HG03196 (cell line): ENCODE data around the gene SIGLEC12.
"Not testable (repeated sequence)": the region's sequence is repeated elsewhere in the genome, so short reads cannot be mapped to it uniquely, and the experiment has no call there.

Experiments
- ATAC-seq: cut with Tn5 transposase; IDR thresholded peaks from one replicate; pipeline ENCODE4 v1.9.1; 2021; ENCODE audit not compliant: unreplicated experiment

SIGLEC12 gene

DNA sequence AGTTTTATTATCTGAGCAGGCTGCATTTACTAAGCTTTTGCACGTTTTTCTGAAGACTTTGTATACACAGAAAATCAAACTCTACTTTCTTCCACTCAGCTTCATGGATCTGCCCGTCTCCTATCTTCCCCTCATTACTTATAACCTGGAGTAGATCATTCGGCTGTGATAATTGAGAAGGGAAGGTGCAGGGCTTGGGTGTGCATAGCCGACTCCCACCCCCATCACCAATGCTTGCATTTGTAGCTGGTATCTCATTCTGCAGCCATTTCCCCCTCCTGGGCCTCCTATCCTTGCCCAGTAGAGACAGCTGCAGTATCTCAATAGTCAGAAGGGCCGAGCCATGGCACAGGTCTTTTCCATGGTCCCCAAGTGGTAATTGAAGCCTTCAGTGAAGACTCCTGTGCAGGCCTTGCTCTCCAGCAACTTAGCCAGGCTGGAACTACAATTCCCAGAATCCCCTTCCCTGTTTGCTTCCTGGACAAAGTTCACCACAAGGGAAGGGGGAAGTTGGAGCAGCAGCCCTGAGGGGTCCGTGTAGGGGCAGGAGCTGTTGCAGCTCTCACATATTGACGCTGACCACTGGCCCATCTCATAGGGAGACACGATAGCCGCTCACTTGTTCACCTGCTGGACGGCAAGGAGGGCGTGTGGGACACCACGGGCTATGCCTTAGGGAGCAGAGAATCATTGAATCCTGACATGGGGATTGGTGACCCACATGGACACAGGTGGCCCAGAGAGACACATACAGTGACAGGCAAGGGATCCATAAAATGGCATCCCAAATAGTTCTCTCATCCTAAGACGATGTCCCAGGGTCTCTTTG, 41.2 kb downstream of the SIGLEC12 start:
- no peak for ATAC-seq

DNA sequence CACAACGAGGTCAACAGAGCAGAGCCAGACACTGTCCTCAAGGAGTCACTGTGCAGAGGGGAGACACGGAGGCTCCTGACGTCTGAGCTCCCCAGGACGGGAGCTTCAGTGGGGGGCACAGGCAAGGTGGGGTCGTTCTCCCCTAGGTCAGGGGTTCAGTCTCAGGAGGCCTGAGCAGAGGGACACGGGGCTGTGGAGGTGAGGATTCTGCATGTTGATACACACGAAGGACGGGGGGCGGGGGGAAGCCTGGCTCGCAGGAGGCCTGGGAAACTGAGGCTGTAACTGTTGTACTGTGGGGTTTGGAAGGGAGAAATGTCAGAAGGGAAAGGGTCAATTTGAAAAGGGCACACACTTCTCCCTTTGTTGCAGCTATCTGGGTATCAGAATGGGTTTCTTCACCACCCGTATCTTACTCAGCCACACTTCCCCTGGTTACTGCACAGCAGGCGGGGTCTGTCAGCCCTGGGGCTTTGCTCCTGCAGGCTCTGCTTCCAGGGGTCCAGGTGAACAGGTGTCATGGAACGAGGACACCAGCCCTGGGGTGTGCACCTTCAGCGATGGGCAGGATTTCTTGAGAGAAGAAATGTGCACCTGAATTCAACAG, 42.6 kb downstream of the SIGLEC12 start:
- no peak for ATAC-seq

DNA sequence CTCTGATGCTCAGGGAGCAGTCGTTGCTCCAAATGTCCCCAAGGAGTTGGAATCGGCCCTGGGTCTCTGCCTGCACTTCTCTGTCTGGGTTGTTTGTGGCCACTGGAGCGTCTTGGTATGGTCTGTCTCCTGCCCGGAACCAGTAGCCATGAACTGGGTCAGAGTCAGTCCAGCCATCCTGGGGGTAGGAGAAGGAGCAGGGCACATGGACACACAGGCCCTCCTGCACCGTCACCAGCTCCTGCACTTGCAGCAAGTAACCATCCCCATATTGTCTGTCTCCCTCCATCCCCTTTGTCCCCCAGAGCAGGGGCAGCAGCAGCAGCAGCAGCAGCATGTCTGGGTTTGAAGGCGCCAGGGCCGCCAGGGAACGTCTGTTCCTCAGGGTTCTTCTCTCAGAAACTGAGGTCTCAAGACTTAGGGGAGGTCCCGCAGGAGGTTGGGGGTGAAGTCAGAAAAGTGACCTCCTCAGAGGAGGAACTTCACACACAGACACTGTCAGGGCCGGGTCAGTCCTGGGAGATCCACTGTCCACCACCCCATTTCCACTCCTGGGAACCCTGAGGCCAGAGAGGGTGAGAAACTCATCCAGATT, 43.5 kb downstream of the SIGLEC12 start, which contains the start of gene SIGLEC8:
SIGLEC8 (minus strand) TSS at position 404 of the 595 bp plus-strand sequence; CDS start at position 337, 67 bp downstream.
- no peak for ATAC-seq

DNA sequence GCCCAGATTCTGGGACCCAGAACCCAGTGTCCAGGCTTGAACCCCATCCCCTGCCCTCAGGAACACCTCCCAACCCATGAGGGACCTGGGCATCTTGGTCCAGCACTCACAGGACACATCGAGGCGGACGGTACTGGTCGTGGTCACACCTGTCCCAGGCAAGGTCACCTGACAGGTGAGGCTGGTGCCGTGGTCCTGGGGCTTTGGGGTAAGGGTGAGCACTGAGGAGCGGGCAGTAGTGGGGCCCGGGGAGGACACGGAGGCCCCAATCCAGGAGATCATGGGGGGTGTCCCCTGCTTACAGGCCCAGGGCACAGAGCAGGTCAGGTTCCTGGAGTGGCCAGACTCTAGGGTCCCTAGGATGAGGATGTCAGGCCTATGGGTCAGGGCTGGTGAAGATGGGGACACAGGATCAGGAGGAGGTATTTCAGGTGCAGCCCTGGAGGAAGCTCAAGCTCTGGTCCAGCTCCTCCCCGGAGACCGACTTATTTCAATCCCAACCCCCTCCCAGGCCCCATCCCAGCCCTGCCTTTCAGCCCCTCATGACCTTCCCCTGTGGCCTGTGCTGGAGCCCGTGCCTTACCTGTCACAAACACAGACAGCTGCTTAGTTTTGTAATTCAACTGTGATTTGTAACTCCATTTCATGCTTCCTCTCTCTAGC, 44.1 kb downstream of the SIGLEC12 start:
- ATAC-seq = no peak

DNA sequence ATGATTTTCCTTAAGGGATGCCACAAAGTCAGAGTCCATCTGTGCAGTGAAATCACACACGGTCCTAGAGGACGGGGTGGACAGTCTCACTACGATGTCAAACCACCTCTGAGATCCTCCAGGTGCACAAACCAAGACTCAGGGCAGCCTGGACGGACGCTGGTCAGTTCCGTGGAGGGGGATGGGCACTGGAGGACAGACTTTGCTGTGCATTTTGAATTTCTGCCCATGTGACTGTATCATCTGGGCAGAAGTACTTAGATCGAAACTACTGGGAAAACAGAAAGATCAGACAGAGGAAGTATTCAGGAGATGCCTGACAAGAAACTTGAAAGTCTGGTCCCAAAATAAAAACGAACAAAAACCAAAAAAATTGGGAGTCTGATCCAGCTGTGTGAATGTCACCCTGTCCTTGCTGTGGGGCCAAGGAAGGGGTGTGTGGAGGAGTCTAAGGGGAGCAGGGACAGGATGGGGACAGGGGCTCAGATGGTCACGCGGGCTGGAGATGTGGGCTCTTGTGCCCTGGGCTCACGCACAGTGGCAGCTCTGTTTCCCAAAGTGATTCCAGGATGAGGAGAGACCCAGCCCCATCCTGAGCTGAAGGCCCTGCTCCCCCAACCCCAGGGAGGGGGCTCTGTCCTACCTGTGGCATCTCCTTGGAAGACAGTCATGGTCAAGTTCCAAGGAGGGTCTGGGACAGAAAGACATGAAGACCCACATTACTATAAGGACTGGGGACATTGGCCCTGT, 44.9 kb downstream of the SIGLEC12 start:
- no peak for ATAC-seq

DNA sequence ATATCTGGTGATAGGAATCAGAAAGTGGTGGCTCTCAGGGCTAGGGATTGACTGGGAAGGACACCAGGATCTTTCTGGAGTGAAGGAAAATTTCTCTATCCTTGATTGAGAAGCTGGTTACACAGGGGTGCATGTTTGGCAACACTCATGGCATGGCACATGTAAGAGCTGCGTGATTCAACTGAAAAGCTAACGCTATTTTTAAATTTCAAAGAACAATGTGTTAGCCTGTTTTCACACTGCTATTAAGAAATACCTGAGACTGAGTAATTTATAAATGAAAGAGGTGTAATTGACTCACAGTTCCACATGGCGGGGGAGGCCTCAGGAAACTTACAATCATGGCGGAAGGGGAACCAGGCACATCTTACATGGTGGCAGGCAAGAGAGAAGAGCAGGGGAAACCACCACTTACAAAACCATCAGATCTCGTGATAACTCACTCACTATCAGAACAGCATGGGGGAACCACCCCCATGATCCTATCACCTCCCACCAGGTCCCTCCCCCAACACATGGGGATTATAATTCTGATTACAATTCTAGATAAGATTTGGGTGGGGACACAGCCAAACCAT, 50.8 kb downstream of the SIGLEC12 start:
- ATAC-seq = no peak

DNA sequence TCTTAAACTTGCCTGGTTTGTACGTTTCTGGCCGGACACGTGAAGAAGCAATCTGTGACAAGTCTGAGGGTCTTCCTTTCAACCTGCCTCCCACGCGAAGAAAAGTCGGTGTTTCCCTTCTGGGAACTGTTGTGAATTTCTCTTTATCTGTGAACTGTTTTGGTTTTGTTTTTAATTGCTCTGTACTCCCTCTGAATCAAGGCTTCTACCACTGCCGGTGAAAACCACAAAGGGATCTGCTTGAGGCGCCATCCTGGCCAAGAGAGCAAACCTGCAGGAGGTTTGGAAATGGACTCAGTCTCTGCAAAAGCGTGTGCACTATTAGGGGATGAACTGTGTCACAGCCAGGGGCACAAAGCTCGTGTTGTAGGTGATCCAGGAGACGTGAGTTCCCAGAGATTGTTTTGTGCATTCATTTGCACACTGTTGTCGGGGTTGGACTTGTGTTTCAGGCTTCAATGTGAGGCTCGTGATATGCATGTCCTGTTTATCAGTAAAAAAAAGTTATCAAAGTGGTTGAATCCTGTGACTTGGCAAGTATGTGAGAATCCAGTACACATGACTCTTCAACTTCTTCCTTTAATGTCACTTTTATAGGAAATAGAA, 53.1 kb downstream of the SIGLEC12 start:
- no peak for ATAC-seq

DNA sequence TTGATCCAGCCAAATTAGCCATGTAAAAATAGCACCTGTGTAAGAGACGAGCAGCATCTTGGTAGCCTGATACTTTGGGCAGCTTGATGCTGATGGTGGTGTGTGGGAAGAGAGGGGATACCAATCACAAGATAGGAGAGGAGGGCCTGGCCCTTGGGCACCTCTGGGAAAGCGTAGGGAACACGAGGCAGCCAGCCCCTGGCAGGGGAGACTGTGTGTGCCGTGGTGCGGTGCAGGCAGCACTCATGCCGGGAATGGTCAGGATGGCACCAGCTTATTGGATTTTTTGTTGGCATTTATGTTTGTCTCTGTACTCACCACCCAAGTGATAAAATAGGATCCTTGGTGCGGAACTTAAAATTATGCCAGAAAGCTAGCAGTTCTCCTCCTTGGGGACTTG, 53.6 kb downstream of the SIGLEC12 start:
- ATAC-seq = no peak

DNA sequence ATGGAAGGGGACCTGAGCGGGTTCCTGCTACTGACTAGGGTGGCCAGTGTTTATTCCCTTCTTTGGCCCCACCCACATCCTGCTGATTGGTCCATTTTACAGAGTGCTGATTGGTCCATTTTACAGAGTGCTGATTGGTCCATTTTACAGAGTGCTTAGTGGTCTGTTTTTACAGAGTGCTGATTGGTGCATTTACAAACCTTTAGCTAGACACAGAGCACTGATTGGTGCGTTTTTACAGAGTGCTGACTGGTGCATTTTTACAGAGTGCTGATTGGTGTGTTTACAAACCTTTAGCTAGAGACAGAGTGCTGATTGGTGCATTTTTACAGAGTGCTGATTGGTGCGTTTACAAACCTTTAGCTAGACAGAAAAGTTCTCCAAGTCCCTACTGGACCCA, 54.1 kb downstream of the SIGLEC12 start:
- ATAC-seq = not testable (repeated sequence)

DNA sequence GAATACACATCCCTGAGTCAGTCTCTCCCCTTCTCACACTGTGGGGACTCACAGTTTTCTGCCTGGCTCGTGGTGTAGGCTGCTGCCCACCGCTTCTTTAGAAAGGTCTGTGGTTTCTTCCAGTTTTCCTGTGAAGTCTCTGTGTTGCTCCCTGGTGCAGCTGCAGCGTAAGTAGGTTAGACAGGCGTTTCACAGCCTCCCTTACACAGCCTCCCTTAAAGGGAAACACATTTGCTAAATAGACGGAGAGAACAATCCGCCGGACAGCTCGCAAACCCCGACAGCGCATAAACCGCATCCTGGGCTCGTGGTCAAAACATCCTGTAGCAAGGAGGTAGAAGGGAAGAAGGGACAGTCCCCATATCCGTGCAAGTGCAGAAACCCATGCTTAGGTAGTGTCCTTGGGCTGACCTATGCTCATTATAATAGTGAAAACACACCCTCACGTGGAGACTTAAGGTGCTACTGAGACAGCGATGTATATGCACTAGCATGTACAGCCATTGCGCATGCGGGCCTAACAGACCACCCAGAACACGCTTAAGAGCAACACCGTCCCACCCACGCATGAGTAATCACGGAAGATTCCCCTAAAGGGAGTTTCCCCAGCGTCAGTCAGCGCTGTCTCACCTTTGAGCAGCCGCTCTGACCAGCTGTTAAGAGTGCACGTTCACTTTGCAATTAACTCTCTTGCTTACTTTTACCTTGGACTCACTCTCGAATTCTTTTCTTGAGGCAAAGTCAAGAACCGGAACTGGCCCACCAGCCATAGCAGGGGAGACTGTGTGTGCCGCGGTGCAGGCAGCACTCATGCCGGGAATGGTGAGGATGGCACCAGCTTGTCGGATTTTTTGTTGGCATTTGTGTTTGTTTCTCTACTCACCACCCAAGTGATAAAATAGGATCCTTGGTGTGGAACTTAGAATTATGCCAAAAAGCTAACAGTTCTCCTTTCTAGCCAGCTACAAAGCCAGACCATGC, 59.9 kb downstream of the SIGLEC12 start:
- ATAC-seq = peak; percentile 92
